GM18505 (cell line): ENCODE measurements around the gene TMEM130.

Experiments used
- ATAC-seq: cut with Tn5 transposase; IDR thresholded peaks from one replicate; pipeline ENCODE4 v1.9.1; 2021; ENCODE audit not compliant: unreplicated experiment
- POLR2A ChIP-seq: IDR thresholded peaks from 4 replicates; pipeline ENCODE4 v1.6.1; 2011; ENCODE audit warnings: borderline replicate concordance; ENCODE audit not compliant: insufficient read depth, insufficient read length; ENCODE audit errors: extremely low read depth

The TMEM130 gene

GRCh38 chr7:98828368-98828767 is 41.4 kb downstream of the TMEM130 start:
- no peak for TF ChIP-seq POLR2A
- no peak for ATAC-seq

- no peak for ATAC-seq
- TF ChIP-seq POLR2A, result no peak
Observed at GRCh38 chr7:98827258-98827657, 42.6 kb downstream of the TMEM130 start.

- ATAC-seq, result no peak
- TF ChIP-seq POLR2A, result no peak
Observed at GRCh38 chr7:98826811-98827231, 43.0 kb downstream of the TMEM130 start.

GRCh38 chr7:98826387-98826786 is 43.4 kb downstream of the TMEM130 start:
- TF ChIP-seq POLR2A, result no peak
- ATAC-seq, result no peak

GRCh38 chr7:98823226-98823625 is 46.6 kb downstream of the TMEM130 start:
- no peak for TF ChIP-seq POLR2A
- ATAC-seq, result no peak

GRCh38 chr7:98821348-98821747 is 48.5 kb downstream of the TMEM130 start:
- TF ChIP-seq POLR2A, result no peak
- ATAC-seq, result no peak

- TF ChIP-seq POLR2A, result no peak
- no peak for ATAC-seq
Observed at GRCh38 chr7:98816967-98817710, 52.7 kb downstream of the TMEM130 start.

GRCh38 chr7:98816241-98816640 is 53.6 kb downstream of the TMEM130 start:
- no peak for ATAC-seq
- TF ChIP-seq POLR2A, result no peak

GRCh38 chr7:98815313-98815712 is 54.5 kb downstream of the TMEM130 start:
- TF ChIP-seq POLR2A, result no peak
- ATAC-seq, result no peak

- TF ChIP-seq POLR2A, result no peak
- no peak for ATAC-seq
Observed at GRCh38 chr7:98811299-98811698, 58.5 kb downstream of the TMEM130 start.

GRCh38 chr7:98810153-98810802 is 59.5 kb downstream of the TMEM130 start:
- no peak for ATAC-seq
- no peak for TF ChIP-seq POLR2A

GRCh38 chr7:98808751-98809460 is 60.9 kb downstream of the TMEM130 start:
- no peak for ATAC-seq
- no peak for TF ChIP-seq POLR2A
